ENCODE results near the gene KIF5A. TPM values are rescaled to one million over a fixed set of nuclear protein-coding genes. Genes with fewer than 3 reads are reported as not detected.
A peak's percentile ranks its signal among the peaks of the same experiment; 100 is the strongest.

Gene KIF5A
- total and polyA plus RNA-seq, 2 of the 4 experiments (the other 2 are of a cell fraction): 0.15 to 0.18 TPM

- H4K8ac ChIP-seq (ENCODE audit: low read depth in 2 of 2, low read length in 2 of 2): peak overlapping the region in 1 of 2 experiments; percentile 0; a peak in 1 of 4 replicates
- H3K56ac ChIP-seq (ENCODE audit: extremely low read depth, insufficient read depth, low read length): no peak overlapping the region
- H2BK120ac ChIP-seq (ENCODE audit: low read depth, low read length): no peak overlapping the region
- no TSS peak for BruUV-seq (replicated peaks)
- H3K23ac ChIP-seq (ENCODE audit: low read depth, low read length): peak overlapping the region; percentile 49
- H3K4me3 ChIP-seq (ENCODE audit: insufficient read depth, low read depth, low read length): peak overlapping the region; percentile 95
- no peak for DNase-seq
- H3K4me1 ChIP-seq (ENCODE audit: control insufficient read depth, insufficient read depth, low read length): peaks cover 12% of the 10 kb centered on the region
- H4K5ac ChIP-seq (ENCODE audit: low read depth, low read length): no peak overlapping the region
- intact Hi-C loops (cut with micrococcal nuclease): no loop called here
- H3K9ac ChIP-seq (ENCODE audit: low read depth, low read length): peak overlapping the region; percentile 100; the same call in 1 of the 2 replicates
- H2AK5ac ChIP-seq (ENCODE audit: low read depth, low read length): no peak overlapping the region
- no peak overlapping the region for H2BK15ac ChIP-seq (ENCODE audit: low read depth, low read length)
- H3K4me2 ChIP-seq (ENCODE audit: low read depth, low read length): peak overlapping the region; percentile 87
- no peaks in the 10 kb centered on the region for H3K9me3 ChIP-seq (ENCODE audit: control insufficient read depth, insufficient read depth, low read length)
- no peaks in the 10 kb centered on the region for H3K27me3 ChIP-seq (ENCODE audit: control insufficient read depth, insufficient read depth, low read length)
- POLR2A ChIA-PET (ENCODE audit: unreplicated experiment): no interaction called here
- dilution Hi-C loops (cut with HindIII; ENCODE audit: low sequenced_read_pairs, unreplicated experiment): no loop called here
- H3K18ac ChIP-seq (ENCODE audit: low read depth, low read length): no peak overlapping the region
- H4K20me1 ChIP-seq (ENCODE audit: insufficient read depth, low read length): peaks cover 71% of the 10 kb centered on the region
- H4K91ac ChIP-seq (ENCODE audit: insufficient read depth, low read depth, low read length): no peak overlapping the region
- H2BK20ac ChIP-seq (ENCODE audit: low read depth, low read length): no peak overlapping the region
- H3K14ac ChIP-seq (replicated peaks; ENCODE audit: low read depth, low read length): peak overlapping the region; percentile 5; the same call in 1 of the 2 replicates
- no peak overlapping the region for H3K27ac ChIP-seq (ENCODE audit: insufficient read depth, low read length)
- in situ Hi-C loops (cut with MboI; ENCODE audit: low sequenced_read_pairs): no loop called here
- no peak overlapping the region for H3K4ac ChIP-seq (ENCODE audit: low read depth, low read length)
- TF ChIP-seq RAD21 (IDR thresholded peaks at IDR 0.05; ENCODE audit: low read length): no peak
- 0 out of 2 replicates have a peak, but pooled peaks have one; percentile 26 for TF ChIP-seq CEBPB (IDR thresholded peaks at IDR 0.05; ENCODE audit: low read depth, low read length)
- no peak for TF ChIP-seq USF2 (IDR thresholded peaks at IDR 0.05; ENCODE audit: low read depth, low read length)
- no peak for ATAC-seq (ENCODE audit: low read depth)
- peaks cover 46% of the 10 kb centered on the region for H3K36me3 ChIP-seq (ENCODE audit: control insufficient read depth, insufficient read depth, low read length)
- WGBS, 2 experiments (ENCODE audit: extremely low coverage in 2 of 2, insufficient read length in 1 of 2): 86% methylated on average over 1 of the region's 8 CpGs; no CpG with 5 or more reads in 1 of the 2 experiments
- H2BK5ac ChIP-seq (ENCODE audit: low read depth, low read length, poor library complexity, severe bottlenecking): no peak overlapping the region
- no peak overlapping the region for H2AFZ ChIP-seq (replicated peaks; ENCODE audit: low read length, poor library complexity)
- H2AK9ac ChIP-seq (replicated peaks; ENCODE audit: low read depth, low read length, poor library complexity): no peak overlapping the region
- peaks cover 6% of the 10 kb centered on the region; the same call in 1 of the 2 replicates for H3K9me1 ChIP-seq (ENCODE audit: insufficient read depth, low read length)
- peaks cover 10 to 69% of the 10 kb centered on the region in 2 experiments for H3K79me1 ChIP-seq (ENCODE audit: low read depth in 1 of 2, low read length in 2 of 2)
- CTCF ChIA-PET: no interaction called here
Observed at GRCh38 chr12:57518176-57518919, 31.5 kb upstream of the KIF5A start.
